Liver (tissue), 3 donors: ENCODE data around the gene SFXN5.

Experiments
- EGR1 ChIP-seq, 2 donors: IDR thresholded peaks; 2 replicates each; pipeline ENCODE4 v1.6.1; 2016 to 2018; ENCODE audit warnings: antibody characterized with exemption in 2 of 2, low read depth in 2 of 2
- JUND ChIP-seq, 2 donors: IDR thresholded peaks; 2 replicates each; pipeline ENCODE4 v1.6.1; 2016; ENCODE audit warnings: antibody characterized with exemption in 2 of 2
- RXRA ChIP-seq, 2 donors: IDR thresholded peaks; 2 replicates each; pipeline ENCODE4 v1.6.1; 2017 to 2018; ENCODE audit warnings: antibody characterized with exemption in 2 of 2, mild to moderate bottlenecking in 1 of 2
- SP1 ChIP-seq: IDR thresholded peaks from 2 replicates; pipeline ENCODE4 v1.6.1; 2018; ENCODE audit warnings: antibody characterized with exemption, mild to moderate bottlenecking
- TF ChIP-seq, protein P1 (sequence below): fragments of 150-350 bp; IDR thresholded peaks from 2 replicates; pipeline ENCODE4 v1.5.1; 2017; ENCODE audit warnings: improper control_type of control experiment, low read depth, low read length; ENCODE audit not compliant: missing input control
- TF ChIP-seq, protein P2 (sequence below): IDR thresholded peaks from 2 replicates; pipeline ENCODE4 v1.6.1; 2016; ENCODE audit warnings: antibody characterized with exemption, mild to moderate bottlenecking
- donor health status: healthy.
- donor health status: healthy.

DNA sequence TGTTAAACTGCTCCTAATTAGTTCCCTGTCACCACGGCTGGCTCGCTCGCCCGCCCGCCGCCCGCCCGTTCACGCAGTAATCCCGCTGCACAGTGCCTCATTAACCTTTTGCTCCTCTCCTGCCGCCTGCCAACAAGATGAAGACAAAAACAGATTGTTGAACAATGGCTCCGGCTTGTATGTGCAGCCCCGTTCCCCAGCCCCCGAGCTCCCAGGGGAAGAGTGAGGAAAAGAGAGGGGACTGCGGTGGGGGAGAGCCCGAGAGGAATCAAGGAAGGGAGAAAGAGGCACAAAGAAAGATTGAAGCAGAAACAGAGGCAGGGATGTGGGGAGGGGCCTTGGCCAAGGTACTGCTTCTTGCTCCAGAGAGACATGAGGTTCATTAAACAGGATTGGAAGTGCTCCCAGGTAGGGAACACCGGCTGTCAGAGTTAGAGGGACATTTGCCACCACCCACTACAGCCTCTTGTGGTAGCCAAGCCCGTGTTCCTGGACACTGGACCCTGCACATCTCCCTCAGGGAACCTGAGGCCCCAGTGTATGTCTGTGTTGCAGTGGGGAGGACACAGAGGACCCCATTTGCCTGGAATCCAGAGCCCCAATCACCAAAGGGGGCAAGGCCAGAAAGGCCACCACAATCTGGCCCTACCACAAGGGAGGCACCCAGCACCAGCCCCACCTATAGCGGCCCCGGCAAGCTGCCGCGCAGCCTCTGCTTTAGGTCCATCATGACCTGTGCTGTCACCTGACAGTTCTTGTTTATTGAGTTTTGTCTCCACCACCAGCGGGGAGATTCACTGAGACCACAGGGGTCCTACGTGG is 116.1 kb downstream of the SFXN5 start:
- TF ChIP-seq, protein P1, sequence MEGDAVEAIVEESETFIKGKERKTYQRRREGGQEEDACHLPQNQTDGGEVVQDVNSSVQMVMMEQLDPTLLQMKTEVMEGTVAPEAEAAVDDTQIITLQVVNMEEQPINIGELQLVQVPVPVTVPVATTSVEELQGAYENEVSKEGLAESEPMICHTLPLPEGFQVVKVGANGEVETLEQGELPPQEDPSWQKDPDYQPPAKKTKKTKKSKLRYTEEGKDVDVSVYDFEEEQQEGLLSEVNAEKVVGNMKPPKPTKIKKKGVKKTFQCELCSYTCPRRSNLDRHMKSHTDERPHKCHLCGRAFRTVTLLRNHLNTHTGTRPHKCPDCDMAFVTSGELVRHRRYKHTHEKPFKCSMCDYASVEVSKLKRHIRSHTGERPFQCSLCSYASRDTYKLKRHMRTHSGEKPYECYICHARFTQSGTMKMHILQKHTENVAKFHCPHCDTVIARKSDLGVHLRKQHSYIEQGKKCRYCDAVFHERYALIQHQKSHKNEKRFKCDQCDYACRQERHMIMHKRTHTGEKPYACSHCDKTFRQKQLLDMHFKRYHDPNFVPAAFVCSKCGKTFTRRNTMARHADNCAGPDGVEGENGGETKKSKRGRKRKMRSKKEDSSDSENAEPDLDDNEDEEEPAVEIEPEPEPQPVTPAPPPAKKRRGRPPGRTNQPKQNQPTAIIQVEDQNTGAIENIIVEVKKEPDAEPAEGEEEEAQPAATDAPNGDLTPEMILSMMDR, result no peak
- TF ChIP-seq EGR1 (IDR thresholded peaks at IDR 0.05; ENCODE audit: low read depth in 2 of 2) (no peak), JUND (IDR thresholded peaks at IDR 0.05) (no peak), RXRA (IDR thresholded peaks at IDR 0.05) (no peak), SP1 (no peak)
- TF ChIP-seq, protein P2, sequence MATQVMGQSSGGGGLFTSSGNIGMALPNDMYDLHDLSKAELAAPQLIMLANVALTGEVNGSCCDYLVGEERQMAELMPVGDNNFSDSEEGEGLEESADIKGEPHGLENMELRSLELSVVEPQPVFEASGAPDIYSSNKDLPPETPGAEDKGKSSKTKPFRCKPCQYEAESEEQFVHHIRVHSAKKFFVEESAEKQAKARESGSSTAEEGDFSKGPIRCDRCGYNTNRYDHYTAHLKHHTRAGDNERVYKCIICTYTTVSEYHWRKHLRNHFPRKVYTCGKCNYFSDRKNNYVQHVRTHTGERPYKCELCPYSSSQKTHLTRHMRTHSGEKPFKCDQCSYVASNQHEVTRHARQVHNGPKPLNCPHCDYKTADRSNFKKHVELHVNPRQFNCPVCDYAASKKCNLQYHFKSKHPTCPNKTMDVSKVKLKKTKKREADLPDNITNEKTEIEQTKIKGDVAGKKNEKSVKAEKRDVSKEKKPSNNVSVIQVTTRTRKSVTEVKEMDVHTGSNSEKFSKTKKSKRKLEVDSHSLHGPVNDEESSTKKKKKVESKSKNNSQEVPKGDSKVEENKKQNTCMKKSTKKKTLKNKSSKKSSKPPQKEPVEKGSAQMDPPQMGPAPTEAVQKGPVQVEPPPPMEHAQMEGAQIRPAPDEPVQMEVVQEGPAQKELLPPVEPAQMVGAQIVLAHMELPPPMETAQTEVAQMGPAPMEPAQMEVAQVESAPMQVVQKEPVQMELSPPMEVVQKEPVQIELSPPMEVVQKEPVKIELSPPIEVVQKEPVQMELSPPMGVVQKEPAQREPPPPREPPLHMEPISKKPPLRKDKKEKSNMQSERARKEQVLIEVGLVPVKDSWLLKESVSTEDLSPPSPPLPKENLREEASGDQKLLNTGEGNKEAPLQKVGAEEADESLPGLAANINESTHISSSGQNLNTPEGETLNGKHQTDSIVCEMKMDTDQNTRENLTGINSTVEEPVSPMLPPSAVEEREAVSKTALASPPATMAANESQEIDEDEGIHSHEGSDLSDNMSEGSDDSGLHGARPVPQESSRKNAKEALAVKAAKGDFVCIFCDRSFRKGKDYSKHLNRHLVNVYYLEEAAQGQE, result no peak
